Common myeloid progenitor, CD34-positive (primary cell): ENCODE results near the gene ADAMTSL4.

Experiments
- CTCF ChIA-PET: fragments of 350-600 bp; sonication (Branson Sonifier 250); formaldehyde crosslinking; loops from one replicate; lab custom pipeline; 2021; ENCODE audit warnings: antibody characterized with exemption; lab: Charles Lee
- POLR2A ChIA-PET: fragments of 350-600 bp; sonication (Branson Sonifier 250); formaldehyde crosslinking; loops from one replicate; lab custom pipeline; 2021; ENCODE audit warnings: antibody characterized with exemption; lab: Charles Lee
- DNase-seq, 3 donors: peaks; one replicate each; pipeline versions ENCODE4 v3.0.0 to v3.0.0-alpha.2; 2013
- H3K27ac ChIP-seq, 2 experiments: 1 replicate in 1 of 2; 2 replicates in 1 of 2; pipeline ENCODE4 v1.7.0; 2013; ENCODE audit warnings: inconsistent platforms in 2 of 2, low read length in 2 of 2, mild to moderate bottlenecking in 2 of 2, low read depth in 1 of 2, moderate library complexity in 1 of 2; ENCODE audit not compliant: severe bottlenecking in 2 of 2, insufficient read depth in 1 of 2, poor library complexity in 1 of 2
- H3K27me3 ChIP-seq, 5 experiments: replicated peaks in 2 of 5; 1 replicate in 3 of 5; 2 replicates in 2 of 5; pipeline versions ENCODE4 v1.6.1 to v1.7.0; 2013; ENCODE audit warnings: low read length in 4 of 5, mild to moderate bottlenecking in 2 of 5, moderate library complexity in 2 of 5, inconsistent platforms in 1 of 5; ENCODE audit not compliant: insufficient read depth in 5 of 5, control insufficient read depth in 4 of 5
- H3K36me3 ChIP-seq, 4 experiments: 1 replicate in 2 of 4; 2 replicates in 2 of 4; pipeline versions ENCODE4 v1.6.1 to v1.7.0; 2013; ENCODE audit warnings: low read length in 3 of 4, control low read depth in 1 of 4, mild to moderate bottlenecking in 1 of 4; ENCODE audit not compliant: control insufficient read depth in 4 of 4, insufficient read depth in 4 of 4
- H3K4me1 ChIP-seq, 4 experiments: 1 replicate in 3 of 4; 2 replicates in 1 of 4; pipeline versions ENCODE4 v1.6.1 to v1.7.1; 2013; ENCODE audit warnings: low read length in 3 of 4, mild to moderate bottlenecking in 3 of 4, control low read depth in 1 of 4, inconsistent platforms in 1 of 4, moderate library complexity in 1 of 4; ENCODE audit not compliant: control insufficient read depth in 4 of 4, insufficient read depth in 4 of 4; ENCODE audit errors: control extremely low read depth in 1 of 4
- H3K4me3 ChIP-seq, 7 experiments: 1 replicate in 4 of 7; 2 replicates in 3 of 7; pipeline versions ENCODE4 v1.5.1 to v1.7.0; 2013; ENCODE audit warnings: mild to moderate bottlenecking in 7 of 7, low read length in 6 of 7, moderate library complexity in 6 of 7, inconsistent platforms in 2 of 7, low read depth in 2 of 7, control low read depth in 1 of 7; ENCODE audit not compliant: insufficient read depth in 4 of 7, control insufficient read depth in 1 of 7; ENCODE audit errors: extremely low read depth in 1 of 7
- H3K9me3 ChIP-seq, 5 experiments: 1 replicate in 4 of 5; 2 replicates in 1 of 5; pipeline versions ENCODE4 v1.6.1 to v1.7.1; 2013; ENCODE audit warnings: low read length in 4 of 5, mild to moderate bottlenecking in 2 of 5, inconsistent platforms in 1 of 5, low read depth in 1 of 5, moderate library complexity in 1 of 5; ENCODE audit not compliant: control insufficient read depth in 4 of 5, insufficient read depth in 2 of 5; ENCODE audit errors: control extremely low read depth in 1 of 5
- WGBS: methylation state at CpG from one replicate; pipeline ENCODE4 v1.1.5; 2013; ENCODE audit not compliant: insufficient coverage; 5-methylcytosine and 5-hydroxymethylcytosine counted together

The ADAMTSL4 gene

GRCh38 chr1:150544204-150544603 is 5.0 kb upstream of the ADAMTSL4 start:
- H3K9me3 ChIP-seq: no peaks in the 10 kb centered on the region
- WGBS: no CpG with 5 or more reads among the region's 3 CpGs
- POLR2A ChIA-PET: no interaction called here

GRCh38 chr1:150545486-150546032 is 3.6 kb upstream of the ADAMTSL4 start:
- 100% methylated on average over 1 of the region's 6 CpGs for WGBS
- ChIA-PET CTCF (interaction anchor here (10.5 kb wide), 1 partner anchor 13 kb away, joined by 59 read pairs; no protein-coding TSS in a partner anchor), POLR2A (no interaction called here)
- no peaks in the 10 kb centered on the region for H3K9me3 ChIP-seq
- DNase-seq: peak in 1 of 3 donors; percentile 25
- H3K4me1 ChIP-seq: peaks cover 0 to 19% (median 18%) of the 10 kb centered on the region in 4 experiments
- H3K36me3 ChIP-seq: no peaks in the 10 kb centered on the region
- no peak overlapping the region for H3K27ac ChIP-seq
- H3K27me3 ChIP-seq: no peaks in the 10 kb centered on the region
- H3K4me3 ChIP-seq: no peak overlapping the region

More at GRCh38 chr1:150544204-150544603, 5.0 kb upstream of the ADAMTSL4 start:
- Histone ChIP-seq H3K27ac (no peak overlapping the region), H3K36me3 (no peaks in the 10 kb centered on the region), H3K4me1 (peaks cover 0 to 7% (median 6%) of the 10 kb centered on the region in 4 experiments), H3K27me3 (no peaks in the 10 kb centered on the region), H3K4me3 (no peak overlapping the region)
- no peak for DNase-seq
- CTCF ChIA-PET: interaction anchor here (1.0 to 10.5 kb wide), 3 partner anchors 11 to 79 kb away, joined by 3 to 59 read pairs (median 6); no protein-coding TSS in a partner anchor

GRCh38 chr1:150546294-150546937 is 2.8 kb upstream of the ADAMTSL4 start:
- no peak for DNase-seq
- no peak overlapping the region for H3K27ac ChIP-seq
- H3K36me3 ChIP-seq: no peaks in the 10 kb centered on the region
- ChIA-PET POLR2A (no interaction called here), CTCF (interaction anchor here (10.5 kb wide), 1 partner anchor 12 kb away, joined by 59 read pairs; no protein-coding TSS in a partner anchor)
- H3K4me3 ChIP-seq: no peak overlapping the region
- H3K4me1 ChIP-seq: peaks cover 4 to 28% (median 26%) of the 10 kb centered on the region in 4 experiments
- H3K9me3 ChIP-seq: no peaks in the 10 kb centered on the region
- no peaks in the 10 kb centered on the region for H3K27me3 ChIP-seq
- 94% methylated on average over 14 of the region's 16 CpGs for WGBS

DNA sequence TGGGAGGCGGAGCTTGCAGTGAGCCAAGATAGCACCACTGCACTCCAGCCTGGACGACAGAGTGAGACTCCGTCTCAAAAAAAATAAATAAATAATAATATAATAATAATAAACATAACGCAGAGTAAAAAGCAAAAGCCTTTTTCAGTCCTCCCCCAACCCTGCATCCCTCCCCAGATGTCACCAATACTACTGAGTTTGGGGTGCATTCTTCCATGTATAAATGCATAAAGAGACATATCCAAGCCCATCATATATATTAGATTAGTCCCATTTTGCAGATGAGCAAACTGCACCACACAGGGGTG is 930 bp upstream of the ADAMTSL4 start:
- peak overlapping the region in 1 of 2 experiments; percentile 54 for H3K27ac ChIP-seq
- H3K27me3 ChIP-seq: no peaks in the 10 kb centered on the region
- no peaks in the 10 kb centered on the region for H3K36me3 ChIP-seq
- no CpG with 5 or more reads among the region's 4 CpGs for WGBS
- H3K4me3 ChIP-seq: peak overlapping the region; percentile 36 to 73 (median 56)
- H3K9me3 ChIP-seq: no peaks in the 10 kb centered on the region
- ChIA-PET CTCF (interaction anchor here (1.1 to 10.5 kb wide), 3 partner anchors 10 to 55 kb away, joined by 3 to 59 read pairs (median 4); no protein-coding TSS in a partner anchor), POLR2A (interaction anchor here (1.0 kb wide), 2 partner anchors 32 kb away, joined by 3 to 4 read pairs; partner anchors contain the start of genes FALEC and MCL1)
- peaks cover 4 to 47% (median 44%) of the 10 kb centered on the region in 4 experiments for H3K4me1 ChIP-seq
- DNase-seq: no peak

GRCh38 chr1:150549496-150550221 is 451 bp downstream of the ADAMTSL4 start:
- Histone ChIP-seq H3K4me1 (peaks cover 4 to 57% (median 48%) of the 10 kb centered on the region in 4 experiments), H3K36me3 (no peaks in the 10 kb centered on the region), H3K27ac (peak overlapping the region in 1 of 2 experiments; percentile 70), H3K27me3 (no peaks in the 10 kb centered on the region), H3K4me3 (peak overlapping the region; percentile 1 to 73 (median 55)), H3K9me3 (no peaks in the 10 kb centered on the region)
- WGBS: 43% methylated on average over 29 of the region's 43 CpGs
- CTCF ChIA-PET: interaction anchor here (0.7 to 10.5 kb wide), 5 partner anchors 9 to 33 kb away, joined by 3 to 59 read pairs (median 4); no protein-coding TSS in a partner anchor
- DNase-seq: no peak
- POLR2A ChIA-PET: interaction anchor here (1.9 kb wide), 1 partner anchor 12 kb away, joined by 8 read pairs; no protein-coding TSS in a partner anchor

- H3K4me1 ChIP-seq: peaks cover 4 to 57% (median 48%) of the 10 kb centered on the region in 4 experiments
- peak overlapping the region in 4 of 7 experiments; percentile 39 to 73 (median 63) for H3K4me3 ChIP-seq
- no peaks in the 10 kb centered on the region for H3K27me3 ChIP-seq
- H3K9me3 ChIP-seq: no peaks in the 10 kb centered on the region
- 93% methylated on average over 9 of the region's 22 CpGs for WGBS
- ChIA-PET POLR2A (interaction anchor here (0.6 to 1.9 kb wide), 2 partner anchors 11 to 47 kb away, joined by 3 to 8 read pairs; no protein-coding TSS in a partner anchor), CTCF (interaction anchor here (1.0 to 10.5 kb wide), 6 partner anchors 8 to 34 kb away, joined by 3 to 59 read pairs (median 4); no protein-coding TSS in a partner anchor)
- H3K27ac ChIP-seq: peak overlapping the region in 1 of 2 experiments; percentile 70
- H3K36me3 ChIP-seq: peaks cover 0 to 2% (median 2%) of the 10 kb centered on the region in 4 experiments
- no peak for DNase-seq
These were observed 1.2 kb downstream of the ADAMTSL4 start for GRCh38 chr1:150550222-150551050.
